AG04450 (cell line): ENCODE data around the gene DDX27. TPM values are rescaled to one million over a fixed set of nuclear protein-coding genes. Genes with fewer than 3 reads are reported as not detected.

ENCODE experiments used
- CTCF ChIA-PET: fragments of 300-600, 350-600 bp; formaldehyde crosslinking; extraction: SDS; loops from one replicate; lab custom pipeline; 2022; ENCODE audit warnings: antibody characterized with exemption, inconsistent platforms; lab: Charles Lee
- POLR2A ChIA-PET: fragments of 350-600 bp; formaldehyde crosslinking; extraction: SDS; loops from one replicate; lab custom pipeline; 2021; ENCODE audit warnings: antibody characterized with exemption, inconsistent platforms; lab: Yijun Ruan, JAX
- DNase-seq: peaks from one replicate; pipeline ENCODE4 v3.0.0-alpha.2; 2011; ENCODE audit warnings: low read depth, low spot score
- H3K27ac ChIP-seq: one replicate; pipeline ENCODE4 v1.5.1; 2012; ENCODE audit warnings: low read depth, low read length, control low read depth
- H3K27me3 ChIP-seq: one replicate; pipeline ENCODE4 v1.6.0; 2012; ENCODE audit warnings: low read length; ENCODE audit not compliant: control insufficient read depth, insufficient read depth
- H3K4me3 ChIP-seq: 2 replicates; pipeline ENCODE4 v1.5.1; 2011; ENCODE audit warnings: mild to moderate bottlenecking, low read depth, low read length, control low read depth
- H3K9me3 ChIP-seq: 2 replicates; pipeline ENCODE4 v1.5.1; 2012; ENCODE audit warnings: low read length; ENCODE audit not compliant: control insufficient read depth, insufficient read depth
- polyA plus RNA-seq: library from polyadenylated mRNA; depleted of rRNA; stranded (reverse); fragments of >200 nt; gene quantifications from 2 replicates; pipeline ENCODE4 v1.2.3, GENCODE V29; 2011
- TF ChIP-seq, protein P1 (sequence below): IDR thresholded peaks from 2 replicates; pipeline ENCODE4 v1.5.1; 2011; ENCODE audit warnings: low read depth, low read length, control low read depth, inconsistent platforms

Gene DDX27
- polyA plus RNA-seq, 1 experiment, result 31.3 TPM

DNA sequence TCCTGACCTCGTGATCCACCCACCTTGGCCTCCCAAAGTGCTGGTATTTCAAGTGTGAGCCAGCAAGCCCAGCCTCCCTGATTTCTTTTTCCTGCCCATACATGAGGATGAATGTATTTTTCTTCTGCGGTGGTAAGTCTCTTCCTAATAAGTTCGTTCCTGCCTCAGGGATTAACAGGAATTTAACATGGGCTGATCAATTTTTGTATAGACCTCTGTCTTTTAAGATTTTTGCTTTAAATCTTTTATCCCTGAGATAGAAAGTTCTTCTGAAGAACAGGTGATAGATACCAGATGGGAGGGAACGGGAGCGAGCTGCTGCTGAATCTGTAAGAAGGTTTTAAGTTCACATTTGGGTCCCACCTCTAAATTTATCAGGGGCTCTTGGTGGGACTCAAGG, 65.6 kb downstream of the DDX27 start:
- DNase-seq, result no peak
- H3K4me3 ChIP-seq, result no peak overlapping the region
- TF ChIP-seq, protein P1, sequence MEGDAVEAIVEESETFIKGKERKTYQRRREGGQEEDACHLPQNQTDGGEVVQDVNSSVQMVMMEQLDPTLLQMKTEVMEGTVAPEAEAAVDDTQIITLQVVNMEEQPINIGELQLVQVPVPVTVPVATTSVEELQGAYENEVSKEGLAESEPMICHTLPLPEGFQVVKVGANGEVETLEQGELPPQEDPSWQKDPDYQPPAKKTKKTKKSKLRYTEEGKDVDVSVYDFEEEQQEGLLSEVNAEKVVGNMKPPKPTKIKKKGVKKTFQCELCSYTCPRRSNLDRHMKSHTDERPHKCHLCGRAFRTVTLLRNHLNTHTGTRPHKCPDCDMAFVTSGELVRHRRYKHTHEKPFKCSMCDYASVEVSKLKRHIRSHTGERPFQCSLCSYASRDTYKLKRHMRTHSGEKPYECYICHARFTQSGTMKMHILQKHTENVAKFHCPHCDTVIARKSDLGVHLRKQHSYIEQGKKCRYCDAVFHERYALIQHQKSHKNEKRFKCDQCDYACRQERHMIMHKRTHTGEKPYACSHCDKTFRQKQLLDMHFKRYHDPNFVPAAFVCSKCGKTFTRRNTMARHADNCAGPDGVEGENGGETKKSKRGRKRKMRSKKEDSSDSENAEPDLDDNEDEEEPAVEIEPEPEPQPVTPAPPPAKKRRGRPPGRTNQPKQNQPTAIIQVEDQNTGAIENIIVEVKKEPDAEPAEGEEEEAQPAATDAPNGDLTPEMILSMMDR, result no peak
- H3K27me3 ChIP-seq, result no peaks in the 10 kb centered on the region
- peaks cover 45% of the 10 kb centered on the region for H3K9me3 ChIP-seq
- no peak overlapping the region for H3K27ac ChIP-seq
- ChIA-PET POLR2A (no interaction called here), CTCF (no interaction called here)

DNA sequence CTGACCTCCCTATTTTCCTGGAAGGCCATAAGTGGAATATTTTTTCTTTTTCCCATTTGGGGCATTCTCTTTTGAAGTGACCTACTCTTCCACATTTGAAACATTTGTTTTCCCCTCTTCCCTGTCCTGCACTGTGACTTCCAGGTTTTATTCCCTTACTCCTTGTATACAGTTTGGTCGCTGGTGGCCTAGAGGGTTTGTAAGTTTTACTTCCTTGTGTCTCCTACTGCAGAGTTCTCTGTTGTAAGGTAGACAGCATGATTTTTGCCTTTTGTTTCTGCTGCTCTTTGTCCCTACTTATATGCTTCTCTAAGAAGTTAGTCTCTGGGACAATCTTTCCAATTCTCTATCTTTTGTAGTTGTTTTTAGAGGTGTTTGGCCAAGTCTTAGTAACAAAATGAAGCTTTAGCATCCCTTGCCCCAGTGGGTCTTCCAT, 66.0 kb downstream of the DDX27 start:
- H3K9me3 ChIP-seq, result peaks cover 43% of the 10 kb centered on the region
- no peak overlapping the region for H3K4me3 ChIP-seq
- no peak overlapping the region for H3K27ac ChIP-seq
- H3K27me3 ChIP-seq, result no peaks in the 10 kb centered on the region
- ChIA-PET CTCF (no interaction called here), POLR2A (no interaction called here)
- TF ChIP-seq, protein P1, result no peak
- DNase-seq, result no peak

DNA sequence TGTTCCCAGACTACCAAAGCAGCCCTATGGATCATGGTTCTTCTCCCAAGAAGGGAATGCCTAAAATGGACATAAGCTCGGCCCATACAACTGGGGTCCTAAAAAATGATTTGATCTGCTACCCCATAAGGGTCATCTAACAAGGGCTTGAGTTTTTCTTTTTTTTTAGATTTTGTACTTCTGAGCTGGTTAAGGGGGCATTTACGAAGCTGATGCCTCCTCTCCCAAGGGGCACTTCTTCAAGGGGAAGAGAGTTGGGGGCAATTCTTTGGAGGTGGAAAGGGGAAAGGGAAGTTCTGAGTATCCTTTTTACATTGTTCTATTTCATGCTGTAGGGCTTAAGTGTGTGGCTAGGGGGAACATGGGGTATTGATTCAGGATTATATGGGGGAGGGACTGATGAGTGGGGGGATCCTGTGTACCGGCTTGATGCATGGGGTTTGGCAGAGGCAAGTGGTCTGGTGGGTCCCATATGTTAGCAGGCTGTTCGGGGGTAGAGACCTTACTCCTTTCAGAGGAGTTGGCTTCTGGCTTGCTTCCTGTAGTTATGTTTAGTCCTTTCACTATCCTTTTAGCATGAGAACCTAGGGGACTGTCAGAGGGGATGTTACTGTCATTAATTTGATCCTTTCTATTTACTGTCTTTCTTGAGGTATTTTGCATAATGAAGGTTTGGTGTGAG, 66.7 kb downstream of the DDX27 start:
- peaks cover 36% of the 10 kb centered on the region for H3K9me3 ChIP-seq
- DNase-seq, result no peak
- no peaks in the 10 kb centered on the region for H3K27me3 ChIP-seq
- POLR2A ChIA-PET, result no interaction called here
- TF ChIP-seq, protein P1, result no peak
- no peak overlapping the region for H3K27ac ChIP-seq
- CTCF ChIA-PET, result no interaction called here
- H3K4me3 ChIP-seq, result no peak overlapping the region

DNA sequence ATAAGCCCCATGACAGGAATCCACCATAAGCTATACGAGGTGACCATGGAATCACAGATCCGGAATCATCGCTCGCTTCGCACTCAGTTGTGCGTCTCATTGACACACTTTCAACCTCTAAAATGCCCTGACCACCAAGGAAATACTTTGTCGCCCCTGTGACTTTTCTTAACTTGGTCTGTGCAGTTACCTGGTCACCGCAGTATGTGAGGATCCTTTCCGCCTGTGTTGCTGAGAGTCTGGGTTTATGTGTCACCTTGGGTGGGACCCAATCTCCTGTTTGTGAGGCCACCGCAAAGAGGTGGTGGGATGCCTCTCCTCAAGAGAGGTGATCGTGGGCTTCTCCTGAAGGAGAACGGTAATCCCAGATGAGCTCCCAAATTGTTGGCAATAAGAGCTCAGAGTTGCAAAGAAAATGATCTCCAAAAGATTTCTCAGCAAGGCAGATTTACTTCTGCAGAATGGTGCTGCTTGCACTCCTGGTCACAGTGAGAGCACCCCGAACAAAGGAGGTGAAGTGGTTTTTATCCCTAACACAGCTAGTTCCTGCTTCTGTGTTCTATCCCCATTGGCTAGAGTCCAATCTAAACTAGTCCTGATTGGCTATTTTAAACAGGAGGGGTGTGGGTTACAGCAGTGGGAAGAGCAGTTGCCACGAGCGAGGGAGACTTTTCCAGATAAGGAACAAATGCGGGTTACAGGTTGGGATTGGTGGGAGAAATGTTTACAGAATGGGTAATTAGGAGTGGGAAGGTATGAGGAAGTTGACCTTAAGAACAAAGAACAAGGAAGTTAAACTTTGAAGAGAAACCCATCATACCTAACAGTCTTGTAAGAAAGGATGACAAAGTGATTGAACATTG, 67.7 kb downstream of the DDX27 start:
- no peak for DNase-seq
- no peaks in the 10 kb centered on the region for H3K27me3 ChIP-seq
- no peak overlapping the region for H3K4me3 ChIP-seq
- TF ChIP-seq, protein P1, result no peak
- H3K27ac ChIP-seq, result no peak overlapping the region
- ChIA-PET POLR2A (interaction anchor here (1.7 kb wide), 1 partner anchor 9 kb away, joined by 11 read pairs; the partner anchor contains the start of gene ZNFX1), CTCF (interaction anchor here (0.5 to 0.8 kb wide), 3 partner anchors 35 to 158 kb away, joined by 3 to 6 read pairs (median 4); no protein-coding TSS in a partner anchor)
- peaks cover 31% of the 10 kb centered on the region for H3K9me3 ChIP-seq
